H1 (cell line): ENCODE data around the gene DHTKD1. TPM values are rescaled to one million over a fixed set of nuclear protein-coding genes. Genes with fewer than 3 reads are reported as not detected.

ENCODE experiments used
- CTCF ChIA-PET: fragments of 300-600 bp; sonication (Branson Sonifier 250); formaldehyde crosslinking; loops from one replicate; lab custom pipeline; 2021; ENCODE audit not compliant: partially characterized antibody; lab: Charles Lee
- POLR2A ChIA-PET: fragments of 300-600 bp; sonication (Branson Sonifier 250); formaldehyde crosslinking; loops from one replicate; lab custom pipeline; 2021; ENCODE audit warnings: inconsistent platforms; ENCODE audit not compliant: partially characterized antibody; lab: Charles Lee
- DNase-seq, 2 experiments: peaks; one replicate each; pipeline versions ENCODE4 v3.0.0 to v3.0.0-alpha.2; 2010 to 2022; ENCODE audit warnings: low spot score in 2 of 2, low read depth in 1 of 2, mixed read lengths in 1 of 2
- FAIRE-seq: peaks from 2 replicates; lab custom pipeline; 2011; peaks lifted over from hg19 to GRCh38; lab: Jason Lieb, UNC
- H2AFZ ChIP-seq: 2 replicates; pipeline ENCODE4 v1.8.1; 2012; ENCODE audit warnings: low read length, inconsistent platforms
- H2AK5ac ChIP-seq: 2 replicates; pipeline ENCODE4 v1.6.1; 2013; ENCODE audit warnings: low read depth, low read length
- H2BK120ac ChIP-seq: replicated peaks from 2 replicates; pipeline ENCODE3; 2013; ENCODE audit warnings: low read depth, low read length, inconsistent platforms
- H2BK12ac ChIP-seq: 2 replicates; pipeline ENCODE4 v1.6.1; 2013; ENCODE audit warnings: low read depth, low read length
- H2BK15ac ChIP-seq: 2 replicates; pipeline ENCODE4 v1.6.1; 2013; ENCODE audit warnings: low read length
- H2BK20ac ChIP-seq: 2 replicates; pipeline ENCODE4 v1.6.1; 2013; ENCODE audit warnings: low read length
- H2BK5ac ChIP-seq: 2 replicates; pipeline ENCODE4 v1.6.1; 2013; ENCODE audit warnings: low read depth, low read length
- H3K14ac ChIP-seq: 2 replicates; pipeline ENCODE4 v1.6.1; 2013; ENCODE audit warnings: inconsistent platforms; ENCODE audit not compliant: insufficient read length
- H3K18ac ChIP-seq: 2 replicates; pipeline ENCODE4 v1.6.1; 2013; ENCODE audit warnings: low read length; ENCODE audit errors: extremely low read depth
- H3K23ac ChIP-seq: 2 replicates; pipeline ENCODE4 v1.6.1; 2013; ENCODE audit warnings: inconsistent platforms; ENCODE audit not compliant: insufficient read length
- H3K23me2 ChIP-seq: 2 replicates; pipeline ENCODE4 v1.6.1; 2013; ENCODE audit warnings: low read depth, low read length
- H3K27ac ChIP-seq: 2 replicates; pipeline ENCODE4 v1.6.1; 2011; ENCODE audit warnings: low read depth, low read length, inconsistent platforms
- H3K27me3 ChIP-seq, 4 experiments: replicated peaks in 1 of 4; 1 replicate in 1 of 4; 2 replicates in 3 of 4; pipeline versions ENCODE4 v1.6.1 to v1.8.1; 2011 to 2013; ENCODE audit warnings: low read length in 3 of 4, mild to moderate bottlenecking in 3 of 4, inconsistent platforms in 2 of 4, mixed read lengths in 2 of 4, moderate library complexity in 1 of 4; ENCODE audit not compliant: control insufficient read depth in 3 of 4, insufficient read depth in 3 of 4; ENCODE audit errors: extremely low read depth in 1 of 4
- H3K36me3 ChIP-seq, 4 experiments: 2 replicates each; pipeline versions ENCODE4 v1.6.1 to v1.8.1; 2011 to 2013; ENCODE audit warnings: mild to moderate bottlenecking in 4 of 4, low read length in 3 of 4, moderate library complexity in 2 of 4, control low read depth in 1 of 4, inconsistent platforms in 1 of 4; ENCODE audit not compliant: insufficient read depth in 4 of 4, control insufficient read depth in 2 of 4
- H3K4ac ChIP-seq: replicated peaks from 2 replicates; pipeline ENCODE3; 2013; ENCODE audit warnings: low read length, low read depth, mixed read lengths, inconsistent platforms; ENCODE audit not compliant: insufficient read length
- H3K4me1 ChIP-seq, 4 experiments: replicated peaks in 1 of 4; 1 replicate in 1 of 4; 2 replicates in 3 of 4; pipeline versions ENCODE4 v1.6.1 to v1.8.1; 2011 to 2013; ENCODE audit warnings: low read length in 3 of 4, inconsistent platforms in 2 of 4, mixed read lengths in 1 of 4; ENCODE audit not compliant: insufficient read depth in 4 of 4, control insufficient read depth in 3 of 4
- H3K4me2 ChIP-seq, 2 experiments: 2 replicates each; pipeline versions ENCODE4 v1.6.1 to v1.8.1; 2011 to 2013; ENCODE audit warnings: low read depth in 2 of 2, low read length in 2 of 2, control low read depth in 1 of 2, inconsistent platforms in 1 of 2, mild to moderate bottlenecking in 1 of 2; ENCODE audit not compliant: insufficient read depth in 1 of 2
- H3K4me3 ChIP-seq, 4 experiments: fragments of 200-600, 300-600 bp in 1 of 4; sonication (generic), shearing (Covaris generic), sonication (Bioruptor Twin) in 1 of 4; 2 replicates each; pipeline versions ENCODE4 v1.5.1 to v1.8.1; 2011 to 2016; ENCODE audit warnings: low read length in 4 of 4, low read depth in 3 of 4, control low read depth in 2 of 4, inconsistent platforms in 2 of 4, mild to moderate bottlenecking in 2 of 4, mixed read lengths in 1 of 4, moderate library complexity in 1 of 4; ENCODE audit not compliant: insufficient read depth in 2 of 4; ENCODE audit errors: extremely low read depth in 1 of 4
- H3K56ac ChIP-seq: replicated peaks from 2 replicates; pipeline ENCODE3; 2013; ENCODE audit warnings: low read depth, mild to moderate bottlenecking, mixed read lengths, low read length, inconsistent platforms; ENCODE audit not compliant: insufficient read length
- H3K79me1 ChIP-seq: 2 replicates; pipeline ENCODE4 v1.6.1; 2013; ENCODE audit warnings: low read depth, low read length, control low read depth
- H3K79me2 ChIP-seq, 2 experiments: 2 replicates each; pipeline versions ENCODE4 v1.6.1 to v1.8.1; 2012 to 2013; ENCODE audit warnings: low read length in 2 of 2, mild to moderate bottlenecking in 2 of 2, inconsistent platforms in 1 of 2; ENCODE audit not compliant: insufficient read depth in 2 of 2, control insufficient read depth in 1 of 2
- H3K9ac ChIP-seq, 4 experiments: replicated peaks in 1 of 4; 1 replicate in 1 of 4; 2 replicates in 3 of 4; pipeline versions ENCODE4 v1.6.1 to v1.8.1; 2011 to 2013; ENCODE audit warnings: low read depth in 3 of 4, low read length in 3 of 4, control low read depth in 2 of 4, mild to moderate bottlenecking in 2 of 4, moderate library complexity in 2 of 4, inconsistent platforms in 1 of 4; ENCODE audit errors: extremely low read depth in 1 of 4
- H3K9me3 ChIP-seq, 2 experiments: 2 replicates each; pipeline versions ENCODE4 v1.6.1 to v1.8.1; 2012 to 2013; ENCODE audit warnings: mild to moderate bottlenecking in 2 of 2, moderate library complexity in 2 of 2, control low read depth in 1 of 2, inconsistent platforms in 1 of 2, low read depth in 1 of 2, low read length in 1 of 2, mixed read lengths in 1 of 2; ENCODE audit not compliant: insufficient read depth in 2 of 2
- H4K20me1 ChIP-seq, 2 experiments: replicated peaks in 1 of 2; 2 replicates each; pipeline versions ENCODE3 to v1.8.1; 2011 to 2013; ENCODE audit warnings: inconsistent platforms in 2 of 2, low read length in 2 of 2, mild to moderate bottlenecking in 1 of 2; ENCODE audit not compliant: insufficient read depth in 2 of 2, control insufficient read depth in 1 of 2
- H4K5ac ChIP-seq: 2 replicates; pipeline ENCODE4 v1.6.1; 2013; ENCODE audit warnings: low read length, low read depth, mixed read lengths, inconsistent platforms; ENCODE audit not compliant: insufficient read length
- H4K8ac ChIP-seq: 2 replicates; pipeline ENCODE4 v1.8.0; 2013; ENCODE audit warnings: mild to moderate bottlenecking, moderate library complexity, low read length, inconsistent platforms; ENCODE audit not compliant: insufficient read depth; ENCODE audit errors: extremely low read depth
- H4K91ac ChIP-seq: replicated peaks from 2 replicates; pipeline ENCODE3; 2013; ENCODE audit warnings: low read length, mixed read lengths, inconsistent platforms; ENCODE audit not compliant: insufficient read length
- ATF3 ChIP-seq: IDR thresholded peaks from 2 replicates; pipeline ENCODE4 v1.6.1; 2011; ENCODE audit warnings: low read depth, mild to moderate bottlenecking, low read length; ENCODE audit not compliant: insufficient read depth
- BACH1 ChIP-seq: IDR thresholded peaks from 2 replicates; pipeline ENCODE4 v1.6.1; 2012; ENCODE audit warnings: low read length, improper control_type of control experiment
- CHD2 ChIP-seq: IDR thresholded peaks from 2 replicates; pipeline ENCODE4 v1.6.1; 2012; ENCODE audit warnings: low read length, improper control_type of control experiment
- CTBP2 ChIP-seq: IDR thresholded peaks from 2 replicates; pipeline ENCODE4 v1.7.0; 2011; ENCODE audit warnings: borderline replicate concordance, mild to moderate bottlenecking, moderate library complexity, mixed read lengths, low read length; ENCODE audit not compliant: insufficient read depth, insufficient read length
- EGR1 ChIP-seq: IDR thresholded peaks from 2 replicates; pipeline ENCODE4 v1.6.1; 2011; ENCODE audit warnings: low read depth, low read length, borderline replicate concordance
- GTF2F1 ChIP-seq: IDR thresholded peaks from 2 replicates; pipeline ENCODE4 v1.6.1; 2012; ENCODE audit warnings: low read depth, low read length, improper control_type of control experiment, borderline replicate concordance
- KDM1A ChIP-seq: fragments of 200-600, 300-600 bp; sonication (generic); IDR thresholded peaks from 2 replicates; pipeline ENCODE4 v1.7.1; 2016; ENCODE audit warnings: mild to moderate bottlenecking, low read length, borderline replicate concordance
- POLR2A ChIP-seq, 2 experiments: IDR thresholded peaks; 1 replicate in 1 of 2; 2 replicates in 1 of 2; pipeline ENCODE4 v1.6.1; 2011; ENCODE audit warnings: low read depth in 2 of 2, low read length in 2 of 2, mild to moderate bottlenecking in 2 of 2; ENCODE audit errors: control extremely low read depth in 1 of 2
- POU5F1 ChIP-seq: IDR thresholded peaks from 2 replicates; pipeline ENCODE4 v1.6.1; 2011; ENCODE audit warnings: low read depth, mild to moderate bottlenecking, low read length, moderate library complexity
- RAD21 ChIP-seq, 2 experiments: IDR thresholded peaks in 1 of 2; conservative IDR thresholded peaks in 1 of 2; 2 replicates each; pipeline ENCODE4 v1.6.1; 2011; ENCODE audit warnings: low read depth in 2 of 2, low read length in 2 of 2, improper control_type of control experiment in 1 of 2, inconsistent platforms in 1 of 2, mild to moderate bottlenecking in 1 of 2, moderate library complexity in 1 of 2
- SAP30 ChIP-seq: fragments of 300-600 bp; sonication (generic); IDR thresholded peaks from 2 replicates; pipeline ENCODE4 v1.7.1; 2012; ENCODE audit warnings: low read length, moderate library complexity, mild to moderate bottlenecking, inconsistent platforms; ENCODE audit not compliant: insufficient read depth, insufficient replicate concordance
- SP2 ChIP-seq: IDR thresholded peaks from 2 replicates; pipeline ENCODE4 v1.6.1; 2012; ENCODE audit warnings: mild to moderate bottlenecking, low read length, inconsistent platforms
- TEAD4 ChIP-seq: IDR thresholded peaks from 2 replicates; pipeline ENCODE4 v1.6.1; 2012; ENCODE audit warnings: low read depth, low read length, inconsistent platforms, mixed read lengths
- ZNF274 ChIP-seq: IDR thresholded peaks from 2 replicates; pipeline ENCODE4 v1.7.0; 2012; ENCODE audit warnings: low read length, borderline replicate concordance; ENCODE audit errors: extremely low read depth
- WGBS, 2 experiments: shearing (Covaris generic) in 1 of 2; methylation state at CpG; one replicate each; pipeline versions ENCODE4 v1.1.6 to v1.1.7; 2013 to 2015; ENCODE audit warnings: low lambda C conversion rate in 2 of 2, mixed read lengths in 2 of 2, inconsistent platforms in 1 of 2, low coverage in 1 of 2, missing lambda C conversion rate in 1 of 2; ENCODE audit not compliant: insufficient replicate concordance in 2 of 2, insufficient coverage in 1 of 2, insufficient read length in 1 of 2; ENCODE audit errors: extremely low coverage in 1 of 2, missing lambda C conversion rate in 1 of 2; 5-methylcytosine and 5-hydroxymethylcytosine counted together
- polyA plus RNA-seq, 7 experiments: library from polyadenylated mRNA; depleted of rRNA in 3 of 7; stranded (reverse) in 5 of 7; unstranded in 2 of 7; fragments of >200 nt in 5 of 7; fragments of 200-250 nt in 2 of 7; gene quantifications; 1 replicate in 5 of 7; 2 replicates in 1 of 7; 4 replicates in 1 of 7; pipeline versions ENCODE4 v1.2.1 to v1.2.3, GENCODE V29; 2011 to 2013; ENCODE audit warnings: missing spikeins in 2 of 7, mixed read lengths in 2 of 7
- total RNA-seq: library from RNA; stranded (reverse); fragmentation: NEBNext Ultra II Directional; extraction: Animal tissue kit (Norgen Biotek cat#: 25700); gene quantifications from 2 replicates; pipeline ENCODE4 v1.2.1, GENCODE V29; 2021

The DHTKD1 gene
- total and polyA plus RNA-seq, 2 of the 8 experiments (the other 6 are each of a cell fraction or from before 2014, with no cell fraction given) = 49.8 to 74.9 TPM

GRCh38 chr10:12073526-12073925, 4.8 kb downstream of the DHTKD1 start:
- Histone ChIP-seq H2BK120ac (no peak overlapping the region), H2AFZ (no peak overlapping the region), H3K27me3 (no peaks in the 10 kb centered on the region), H3K4me1 (peaks cover 0 to 7% (median 1%) of the 10 kb centered on the region in 4 experiments; a peak in 3 of 7 replicates), H3K23me2 (no peaks in the 10 kb centered on the region), H4K5ac (no peak overlapping the region), H3K27ac (no peak overlapping the region), H3K9ac (no peak overlapping the region), H3K18ac (no peak overlapping the region), H3K79me1 (peaks cover 15% of the 10 kb centered on the region), H3K9me3 (no peaks in the 10 kb centered on the region), H4K20me1 (no peaks in the 10 kb centered on the region), H4K91ac (no peak overlapping the region), H3K4ac (no peak overlapping the region), H3K4me2 (no peak overlapping the region), H3K4me3 (no peak overlapping the region), H3K56ac (no peak overlapping the region), H3K36me3 (peaks cover 0 to 11% (median 0%) of the 10 kb centered on the region in 4 experiments; a peak in 3 of 8 replicates), H2BK12ac (no peak overlapping the region), H2BK15ac (no peak overlapping the region), H4K8ac (no peak overlapping the region), H3K23ac (no peak overlapping the region), H2BK20ac (no peak overlapping the region), H2BK5ac (no peak overlapping the region), H3K14ac (no peak overlapping the region), H3K79me2 (peaks cover 9 to 42% of the 10 kb centered on the region in 2 experiments; a peak in 3 of 4 replicates), H2AK5ac (no peak overlapping the region)
- no peak for FAIRE-seq
- ChIA-PET CTCF (no interaction called here), POLR2A (interaction anchor here (0.8 to 1.7 kb wide), 4 partner anchors 11 to 33 kb away, joined by 3 to 4 read pairs (median 4); no protein-coding TSS in a partner anchor)
- WGBS, 2 experiments = 91% methylated on average over 4 of the region's 4 CpGs; no CpG with 5 or more reads in 1 of the 2 experiments
- no peak for DNase-seq
- TF ChIP-seq BACH1 (no peak), SP2 (no peak), SAP30 (no peak), TEAD4 (no peak), CTBP2 (no peak), CHD2 (no peak), RAD21 (IDR thresholded peaks at IDR 0.05 in 1 of 2, conservative IDR thresholded peaks at IDR 0.05 in 1 of 2; ENCODE audit: low read depth in 2 of 2, low read length in 2 of 2) (no peak), KDM1A (no peak), POLR2A (IDR thresholded peaks at IDR 0.05; ENCODE audit: control extremely low read depth in 1 of 2, low read depth in 2 of 2, low read length in 2 of 2) (no peak), ZNF274 (no peak), POU5F1 (no peak), ATF3 (no peak), GTF2F1 (no peak), EGR1 (no peak)
